ENCODE measurements around the gene MRTFA.

DNA sequence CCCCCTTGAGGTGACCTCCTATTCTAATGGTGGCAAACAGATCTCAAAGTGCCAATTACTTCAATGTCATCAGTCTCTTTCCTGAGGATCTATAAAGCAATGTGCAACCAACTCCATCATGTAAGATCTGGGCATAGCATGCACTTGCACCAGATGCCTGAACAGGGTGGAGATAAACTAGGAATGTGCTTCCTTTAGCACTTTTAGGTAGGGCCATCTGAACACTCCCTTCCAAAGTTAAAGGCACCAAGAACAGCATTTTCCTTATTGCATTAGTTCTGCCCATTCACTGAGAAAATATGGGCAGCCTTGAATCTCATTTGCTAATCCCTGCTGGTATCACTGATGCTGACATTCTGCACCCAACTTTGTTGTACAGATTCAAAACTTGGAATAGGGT lies 154.1 kb downstream of the MRTFA start:
- TF ChIP-seq TAF1 (IDR thresholded peaks at IDR 0.05; ENCODE audit: borderline replicate concordance, low read depth, low read length) (no peak), POLR2A (IDR thresholded peaks at IDR 0.05; ENCODE audit: low read depth, low read length) (no peak)
